ENCODE results near the gene C14orf119.

Gene C14orf119

DNA sequence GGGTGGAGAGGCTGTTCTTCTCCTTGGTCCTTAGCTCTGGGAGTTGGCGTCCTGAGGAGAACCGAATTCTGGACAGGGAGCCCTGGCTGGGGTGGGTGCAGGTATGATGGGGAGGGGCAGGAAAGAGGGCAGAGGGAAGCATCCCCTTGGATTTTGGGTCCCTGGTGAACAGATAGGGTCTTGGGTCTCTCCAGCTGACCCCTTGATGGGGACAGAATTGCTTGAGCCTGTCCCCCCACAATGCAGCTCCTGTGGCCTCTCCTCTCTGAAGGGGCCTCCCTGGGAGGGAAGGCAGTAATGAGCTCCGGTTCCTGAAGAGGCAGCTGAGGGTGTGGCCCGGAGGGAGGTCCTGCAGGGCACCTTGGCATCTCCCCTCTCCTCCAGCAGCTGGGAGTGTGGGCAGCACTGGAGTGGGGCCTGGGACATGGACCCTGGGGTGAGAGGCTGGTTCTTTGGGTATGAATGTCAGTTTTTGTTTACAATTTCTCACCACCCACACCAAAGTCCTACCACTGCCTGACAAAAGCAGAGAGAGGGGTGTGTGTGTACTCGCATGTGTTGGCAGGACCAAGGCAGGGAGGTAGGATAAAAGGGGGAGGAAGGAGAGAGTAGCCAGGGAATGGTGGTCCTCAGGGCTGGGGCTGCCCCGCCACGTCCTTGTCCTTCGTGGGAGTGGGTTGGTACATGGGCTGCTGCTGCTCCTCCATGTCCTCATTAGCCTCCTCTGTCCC, 31.4 kb downstream of the C14orf119 start:
- no peak for DNase-seq (ENCODE audit: low read depth)

DNA sequence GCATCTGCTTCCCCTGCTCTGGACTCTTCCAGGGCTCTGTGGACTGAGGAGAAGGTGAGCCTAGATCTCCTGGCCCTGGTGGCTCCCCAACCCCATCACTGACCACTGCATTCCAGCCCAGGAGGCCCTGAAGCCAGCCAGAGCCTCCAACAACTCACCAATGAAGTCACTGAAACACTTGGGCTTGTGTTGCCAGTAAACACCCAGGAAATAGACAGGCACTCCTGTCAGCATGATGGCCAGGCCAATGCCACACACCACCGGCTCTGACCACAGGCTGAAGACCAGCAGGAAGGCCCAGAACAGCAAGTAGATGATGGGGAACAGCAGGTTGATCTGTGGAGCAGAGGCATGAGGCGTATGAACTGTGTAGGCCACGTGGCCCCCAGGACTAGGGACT, 32.6 kb downstream of the C14orf119 start:
- no peak for DNase-seq (ENCODE audit: low read depth)

DNA sequence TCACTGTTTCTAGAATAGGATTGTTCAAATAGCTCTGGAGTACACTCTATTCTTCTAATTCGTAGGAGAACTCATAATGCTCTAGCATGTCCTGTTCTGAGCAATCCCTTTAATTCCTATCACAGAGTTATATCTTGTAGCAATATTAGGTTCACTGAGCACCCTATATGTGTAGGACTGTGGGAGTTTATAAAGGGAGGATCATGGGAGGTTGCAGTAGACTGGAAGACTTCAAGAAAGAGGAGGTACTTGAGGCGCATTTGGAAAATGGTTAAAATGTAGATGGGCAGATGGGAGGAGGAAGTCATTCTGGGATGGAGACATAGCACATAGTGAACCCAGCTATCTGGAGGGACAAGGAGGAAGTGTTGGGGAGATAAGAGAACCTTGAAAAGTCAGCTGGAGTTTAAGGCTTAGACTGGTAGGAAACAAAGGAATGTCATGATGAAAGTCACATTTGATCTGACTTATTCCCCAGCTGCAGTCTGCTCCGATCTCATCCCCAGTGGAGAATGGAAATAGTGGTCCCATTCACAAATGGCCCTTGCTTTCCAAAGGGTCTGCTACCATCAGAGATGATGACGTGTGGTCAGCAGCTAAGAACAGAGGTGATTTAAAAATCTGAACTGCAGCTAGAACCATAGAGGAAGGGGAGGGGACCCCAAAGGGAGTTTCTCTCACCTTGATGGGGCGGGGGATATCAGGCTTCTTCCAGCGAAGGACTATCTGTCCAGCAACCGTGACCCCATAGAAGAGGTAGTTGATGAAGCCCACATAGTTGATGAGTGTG, 33.9 kb downstream of the C14orf119 start:
- DNase-seq (ENCODE audit: low read depth): no peak

DNA sequence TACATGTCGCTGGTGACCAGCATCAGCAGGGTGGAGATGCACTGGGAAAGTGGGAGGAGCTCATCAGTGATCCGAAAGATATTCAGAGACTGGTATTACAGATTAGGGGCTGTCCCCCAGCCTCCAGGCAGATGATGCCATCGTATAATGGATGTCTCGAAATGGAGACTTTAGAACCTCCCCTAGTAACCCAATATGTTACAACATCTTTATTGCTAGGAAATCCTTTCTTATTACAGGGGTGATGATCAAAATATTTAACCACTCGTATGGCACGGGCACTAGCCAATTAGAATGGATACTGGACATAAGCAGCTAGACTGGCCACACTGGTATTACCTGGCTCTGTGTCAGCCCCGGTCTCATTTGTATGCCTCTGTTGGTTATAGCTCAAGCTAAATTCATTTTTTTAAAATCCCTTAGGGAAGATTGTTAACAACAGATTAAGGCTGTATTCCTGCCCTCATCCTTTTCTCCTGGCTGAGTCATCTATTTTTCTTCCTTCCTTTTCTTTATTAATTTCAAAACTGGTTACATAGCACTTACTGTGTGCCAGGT, 34.5 kb downstream of the C14orf119 start:
- no peak for DNase-seq (ENCODE audit: low read depth)

DNA sequence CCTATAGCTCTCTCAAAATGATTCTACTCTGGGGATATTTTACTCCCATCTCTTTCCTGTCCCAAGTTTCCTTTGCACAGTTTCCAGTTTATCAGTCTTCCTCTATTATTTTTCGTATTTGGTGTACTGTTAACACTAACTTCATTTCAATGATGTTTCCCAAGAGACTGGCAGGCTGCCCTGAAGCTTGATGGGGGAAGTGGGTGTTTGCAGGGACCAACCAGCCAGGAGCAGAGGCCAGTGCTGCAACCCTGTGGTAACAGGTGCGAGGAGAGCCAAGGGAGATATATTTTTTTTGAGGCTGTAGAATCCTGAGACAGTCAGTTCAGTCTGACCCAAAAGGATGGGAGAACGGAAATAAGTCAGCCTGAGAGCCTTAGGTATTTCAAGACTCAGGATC, 35.6 kb downstream of the C14orf119 start:
- DNase-seq (ENCODE audit: low read depth): no peak

DNA sequence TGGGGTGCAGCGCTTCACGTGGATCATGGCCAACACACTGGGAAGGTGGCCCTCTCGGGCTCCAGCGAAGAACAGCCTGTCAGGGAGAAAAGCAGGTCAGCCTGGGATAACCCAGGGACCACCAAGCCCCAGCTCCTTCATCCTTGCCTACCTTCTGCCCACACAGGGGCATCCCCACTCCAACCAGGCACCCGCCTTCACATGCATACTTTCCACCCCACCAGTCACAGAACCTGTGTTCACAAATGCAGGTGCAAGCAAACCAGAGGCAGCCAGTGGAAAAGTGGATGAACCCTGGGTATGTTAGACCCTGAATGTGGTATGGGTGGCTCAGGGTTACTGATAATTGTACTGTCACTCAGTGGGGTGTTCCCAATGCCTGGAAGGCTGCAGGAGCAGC, 36.2 kb downstream of the C14orf119 start:
- DNase-seq (ENCODE audit: low read depth): no peak

DNA sequence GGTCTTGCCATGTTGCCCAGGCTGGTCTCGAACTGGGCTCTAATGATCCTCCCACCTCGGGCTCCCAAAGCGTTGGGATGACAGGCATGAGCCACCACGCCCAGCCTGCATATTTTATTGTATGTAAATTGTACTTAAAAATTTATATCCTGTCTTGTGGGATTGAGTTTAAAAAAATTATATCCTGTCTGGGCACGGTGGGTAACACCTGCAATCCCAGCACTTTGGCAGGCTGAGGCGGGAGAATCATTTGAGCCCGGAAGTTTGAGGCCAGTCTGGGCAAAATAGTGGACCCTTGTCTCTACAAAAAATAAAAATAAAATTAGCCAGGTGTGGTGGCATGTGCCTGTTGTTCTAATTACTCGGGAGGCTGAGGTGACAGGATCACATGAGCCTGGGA, 37.7 kb downstream of the C14orf119 start:
- DNase-seq (ENCODE audit: low read depth): no peak

DNA sequence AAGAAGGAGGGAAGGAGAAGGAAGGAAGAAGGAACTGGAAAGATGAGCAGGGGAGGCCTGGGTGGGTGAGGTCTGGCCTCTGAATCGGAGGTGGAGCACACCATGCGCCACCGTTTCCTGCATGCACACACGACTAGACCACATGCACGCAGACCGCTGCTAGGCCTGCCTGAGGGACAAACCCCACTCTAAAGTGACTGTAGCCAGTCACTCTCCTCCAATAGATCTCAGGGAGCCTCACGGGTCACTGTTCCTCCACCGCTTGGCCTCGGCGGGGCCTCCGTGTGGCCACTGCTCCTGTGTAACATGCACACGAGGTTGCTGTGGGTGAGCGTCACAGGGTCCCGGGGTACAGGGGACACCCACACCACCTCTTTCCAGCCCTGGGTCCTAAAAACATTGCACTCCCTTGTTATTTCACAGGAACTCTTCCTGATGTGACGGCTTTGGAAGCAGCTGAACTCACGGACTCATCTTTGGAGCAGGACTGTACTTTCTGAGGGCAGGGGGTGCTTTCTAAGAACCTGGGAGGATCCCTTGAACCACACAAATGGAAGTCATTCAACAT, 41.3 kb downstream of the C14orf119 start:
- DNase-seq (ENCODE audit: low read depth): no peak

DNA sequence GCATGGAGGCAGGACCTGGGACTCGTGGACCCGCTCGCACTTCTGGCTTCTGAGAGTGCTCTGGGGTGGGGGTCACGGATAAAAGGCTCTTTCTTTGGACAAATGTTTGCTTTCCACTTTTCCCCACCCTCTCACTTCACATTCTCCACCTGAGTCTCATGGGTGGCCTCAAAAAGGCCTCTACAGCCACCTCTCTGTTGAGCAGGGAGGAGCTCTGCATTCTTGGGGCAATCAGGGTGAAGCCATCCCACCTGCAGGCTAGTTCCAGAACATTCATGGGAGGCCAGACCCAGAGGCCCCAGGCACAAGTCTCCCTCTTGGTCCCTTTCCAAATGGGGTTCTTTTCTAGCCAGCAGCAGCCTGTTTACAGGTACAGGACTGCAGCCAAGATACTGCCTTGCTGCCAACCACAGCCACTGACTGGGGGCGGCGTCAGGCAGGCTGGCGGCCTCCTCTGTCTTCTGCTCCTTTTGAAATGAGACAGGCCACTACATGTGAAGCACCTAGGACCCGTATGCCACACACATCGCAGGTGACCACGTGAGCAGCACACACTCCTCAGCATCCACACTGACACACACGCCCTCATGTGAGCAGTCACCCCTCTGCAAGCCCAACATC, 42.0 kb downstream of the C14orf119 start:
- DNase-seq (ENCODE audit: low read depth): no peak

DNA sequence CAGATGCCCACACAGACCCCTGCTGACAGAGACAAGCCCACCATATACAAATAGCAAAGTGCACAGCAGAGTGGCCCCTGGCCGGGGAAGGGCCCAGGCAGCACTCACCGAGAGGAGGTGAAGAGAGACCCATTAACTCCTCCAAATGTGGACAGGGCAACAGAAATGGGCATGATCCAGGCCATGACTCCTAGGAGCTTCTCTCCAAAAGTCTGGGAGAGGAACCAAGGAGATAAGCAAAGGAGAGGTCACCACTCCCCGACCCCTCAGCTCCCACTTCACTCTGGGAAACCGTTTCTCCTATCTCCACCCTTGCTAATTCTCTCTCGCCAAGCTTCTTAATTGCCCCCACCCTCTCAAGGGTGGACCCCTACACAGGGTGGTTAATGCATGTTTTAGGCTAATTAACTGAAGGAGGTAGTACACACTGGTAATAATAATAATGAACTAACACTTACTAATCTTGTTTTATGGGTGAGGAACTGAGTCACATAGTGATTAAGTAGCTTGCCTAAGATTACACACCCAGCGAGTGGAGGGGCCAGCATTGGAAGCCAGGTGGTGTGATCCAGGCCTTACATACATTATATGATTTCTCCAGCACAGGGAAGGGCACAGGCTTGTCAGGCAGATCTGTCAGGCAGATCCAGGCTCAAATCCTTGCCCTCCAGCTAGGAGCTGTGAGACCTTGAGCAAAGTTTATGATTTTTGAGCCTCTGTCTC, 42.7 kb downstream of the C14orf119 start:
- no peak for DNase-seq (ENCODE audit: low read depth)

DNA sequence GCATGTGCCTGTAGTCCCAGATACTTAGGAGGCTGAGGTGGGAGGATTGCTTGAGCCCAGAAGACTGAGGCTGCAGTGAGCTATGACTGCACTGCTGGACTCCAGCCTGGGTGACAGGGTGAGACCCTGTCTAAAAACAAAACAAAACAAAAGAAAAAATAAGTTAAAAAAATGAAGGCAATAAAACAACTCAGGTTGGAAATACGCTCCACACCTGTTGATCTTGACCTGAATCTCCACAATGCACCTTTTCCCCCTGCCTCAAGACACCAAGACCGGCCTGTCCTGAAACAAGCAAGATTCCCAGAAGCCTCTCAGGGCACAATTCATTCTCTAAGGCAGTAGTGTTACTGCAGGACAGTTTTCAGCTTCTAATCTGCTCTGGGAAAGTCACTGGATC, 44.6 kb downstream of the C14orf119 start:
- DNase-seq (ENCODE audit: low read depth): no peak

DNA sequence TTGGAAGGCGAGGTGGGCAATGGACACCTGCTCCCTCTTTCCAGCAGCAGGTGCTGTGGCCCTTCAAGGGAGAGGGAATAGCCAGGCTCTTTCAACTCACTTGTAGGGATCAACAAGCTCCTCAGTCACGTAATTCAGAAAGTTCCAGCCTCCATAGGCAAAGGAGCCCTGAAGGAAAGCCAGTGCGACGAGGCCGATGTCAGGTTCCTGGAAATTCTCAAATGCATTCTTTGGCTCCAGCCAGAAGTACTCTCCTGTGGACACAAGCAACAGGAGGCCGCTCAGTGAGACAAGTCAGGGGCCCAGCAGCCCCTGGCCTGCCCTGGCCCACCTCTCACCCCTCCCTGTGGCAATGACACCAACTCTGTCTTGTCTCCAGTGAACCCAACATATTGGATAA, 45.1 kb downstream of the C14orf119 start:
- no peak for DNase-seq (ENCODE audit: low read depth)

DNA sequence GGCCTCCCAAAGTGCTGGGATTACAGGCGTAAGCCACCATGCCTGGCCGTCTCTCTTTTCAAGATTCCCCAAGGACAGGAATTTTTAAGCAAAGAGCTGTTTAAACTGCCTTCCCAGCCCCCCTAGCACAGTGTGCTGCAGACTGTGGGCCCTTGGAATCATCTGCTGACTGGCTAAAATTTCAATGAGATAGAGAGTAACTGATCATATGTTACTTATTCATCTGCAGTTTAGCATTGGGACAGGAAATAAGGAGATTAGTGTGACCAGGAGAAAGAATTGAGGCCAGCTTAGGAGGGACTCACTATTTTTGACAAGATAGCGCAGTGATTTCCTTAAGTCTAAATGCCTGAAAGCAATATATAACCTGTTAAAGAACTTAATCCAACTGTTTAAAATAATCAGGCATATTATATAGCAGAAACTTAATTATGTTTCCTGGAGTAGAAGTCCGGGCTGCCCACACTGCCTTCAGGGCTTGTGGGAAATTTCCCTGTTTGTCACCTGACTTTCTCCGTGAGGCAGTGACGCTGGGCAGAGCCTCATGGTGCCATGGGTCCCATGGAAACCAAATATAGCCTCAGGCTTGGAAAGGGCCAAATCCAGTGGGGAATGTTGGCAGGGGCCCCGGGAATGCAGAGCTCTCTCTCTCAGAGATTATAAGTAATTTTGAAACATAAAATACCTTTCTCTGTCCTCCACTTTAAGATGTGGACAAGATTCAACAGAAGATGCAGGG, 46.6 kb downstream of the C14orf119 start:
- no peak for DNase-seq (ENCODE audit: low read depth)

DNA sequence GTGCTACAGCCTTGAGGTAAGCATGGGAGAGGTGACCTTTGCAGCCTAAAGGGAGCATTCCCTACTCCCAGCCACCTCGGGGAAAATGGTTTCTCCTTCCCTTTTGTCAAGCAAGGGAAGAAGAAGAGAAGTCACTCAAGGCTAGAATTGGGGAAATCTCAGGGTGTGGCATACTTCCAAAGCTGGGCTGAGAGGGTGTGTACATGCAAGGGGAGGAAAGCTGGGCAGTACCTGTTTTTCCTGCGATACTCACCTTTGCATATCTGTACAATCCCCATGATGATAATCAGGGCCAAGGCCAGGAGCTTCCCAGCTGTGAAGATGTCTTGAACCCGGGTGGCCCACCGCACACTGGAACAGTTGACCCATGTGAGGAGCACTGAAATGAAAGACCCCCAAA, 47.5 kb downstream of the C14orf119 start:
- DNase-seq (ENCODE audit: low read depth): no peak

DNA sequence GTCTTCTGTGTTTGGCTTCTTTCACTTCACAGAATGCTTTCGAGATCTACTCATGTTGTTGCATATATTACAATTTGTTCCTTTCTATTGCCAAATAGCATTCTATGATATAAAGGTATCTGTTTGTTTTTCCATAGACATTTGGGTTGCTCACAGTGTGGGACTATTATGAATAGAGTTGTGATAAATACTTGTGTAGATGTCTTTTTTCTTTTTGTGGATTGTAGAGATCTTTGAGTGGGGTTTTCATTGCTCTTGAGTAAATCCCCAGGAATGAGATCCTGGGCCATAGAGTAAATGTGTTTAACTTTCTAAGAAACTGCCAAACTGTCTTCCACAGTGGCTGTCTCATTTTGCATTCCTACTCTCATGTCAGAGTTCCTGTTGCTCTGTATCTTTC, 48.6 kb downstream of the C14orf119 start:
- DNase-seq (ENCODE audit: low read depth): no peak

DNA sequence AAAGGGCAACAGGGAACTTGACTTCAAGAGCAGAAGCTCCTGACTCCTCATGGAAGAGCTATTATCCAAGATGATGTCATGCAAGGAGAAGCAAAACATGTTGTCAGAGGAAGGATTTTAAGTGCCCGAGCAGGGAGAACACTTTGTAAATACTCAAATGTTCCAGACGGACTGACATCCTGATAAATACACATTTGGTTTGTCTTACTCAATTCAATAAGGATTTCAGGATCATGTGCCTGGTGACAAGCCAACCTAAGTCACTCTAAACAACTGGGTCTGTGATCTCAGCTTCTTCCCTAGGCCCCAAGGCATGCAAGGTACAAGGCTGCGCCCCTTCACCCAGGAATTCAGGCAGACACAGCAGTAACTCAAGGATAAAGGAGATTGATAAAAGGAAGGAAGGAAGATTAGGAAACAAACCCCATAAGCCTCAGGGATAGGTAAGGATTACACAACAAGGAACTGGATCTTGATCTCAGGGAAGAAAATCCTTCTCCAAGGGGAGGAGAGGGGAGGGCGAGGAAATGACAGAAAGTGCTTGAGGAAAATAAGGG, 50.6 kb downstream of the C14orf119 start:
- DNase-seq (ENCODE audit: low read depth): no peak

DNA sequence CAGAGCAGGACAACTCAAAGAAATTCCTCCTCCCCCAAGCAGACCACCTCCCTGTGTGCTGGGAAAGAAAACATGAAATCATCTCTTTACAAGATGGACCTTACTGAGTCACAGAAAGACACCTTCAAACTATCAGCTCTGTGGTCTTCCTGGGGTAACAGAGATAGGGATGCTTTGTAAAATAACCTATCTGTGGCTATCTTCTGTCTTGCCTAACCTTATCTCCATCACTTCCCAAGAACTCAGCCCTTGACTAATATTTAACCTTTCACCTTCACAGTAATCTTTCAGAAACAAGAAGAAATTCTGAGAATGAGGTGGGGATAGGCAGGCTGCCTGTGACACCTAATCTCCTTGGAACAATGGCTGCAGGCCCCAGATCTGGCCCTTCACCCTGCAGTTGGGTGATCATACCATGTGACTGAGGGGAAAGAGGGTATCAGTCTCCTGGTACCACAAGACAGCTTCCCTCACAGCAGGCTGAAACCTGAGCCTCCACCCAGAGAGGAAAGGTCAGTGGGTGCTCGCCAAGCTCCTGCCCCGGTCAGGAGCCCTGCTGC, 51.1 kb downstream of the C14orf119 start:
- DNase-seq (ENCODE audit: low read depth): no peak

DNA sequence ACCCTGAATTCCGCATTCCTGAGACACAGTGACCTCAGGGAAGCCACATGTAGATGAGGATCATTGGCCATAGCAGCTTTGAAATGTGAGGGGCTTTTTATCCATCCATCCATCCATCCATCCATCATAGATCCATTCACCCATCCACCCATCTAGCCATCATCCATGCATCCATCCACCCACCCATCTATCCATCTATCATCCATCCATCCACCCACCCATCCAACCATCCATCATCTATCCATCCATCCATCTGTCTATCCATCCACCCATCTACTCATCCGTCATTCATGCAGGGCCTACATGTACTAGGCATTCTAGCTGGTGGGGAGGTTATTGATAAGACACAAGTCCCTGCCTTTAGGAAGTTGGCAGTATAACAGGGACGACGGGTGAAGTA, 51.7 kb downstream of the C14orf119 start:
- DNase-seq (ENCODE audit: low read depth): no peak

DNA sequence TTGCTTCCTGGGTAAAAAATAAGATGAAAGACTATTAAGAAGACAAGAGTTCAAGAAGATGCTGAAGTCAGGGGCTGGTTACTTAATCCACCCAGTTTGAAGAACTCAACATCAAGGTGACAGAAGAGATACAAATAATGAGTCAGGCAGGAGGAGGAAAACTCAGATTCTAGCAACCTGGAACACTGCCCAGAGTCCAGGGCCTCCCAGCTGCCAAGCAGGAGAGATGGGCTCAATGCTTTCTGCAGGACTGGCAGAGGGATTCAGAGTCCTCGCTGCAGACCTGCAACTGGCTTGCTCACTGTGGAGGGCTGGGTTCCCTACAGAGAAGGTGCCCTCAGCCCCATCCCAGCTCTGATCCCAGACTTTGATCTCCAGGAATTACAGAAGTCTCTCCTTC, 52.4 kb downstream of the C14orf119 start:
- no peak for DNase-seq (ENCODE audit: low read depth)

DNA sequence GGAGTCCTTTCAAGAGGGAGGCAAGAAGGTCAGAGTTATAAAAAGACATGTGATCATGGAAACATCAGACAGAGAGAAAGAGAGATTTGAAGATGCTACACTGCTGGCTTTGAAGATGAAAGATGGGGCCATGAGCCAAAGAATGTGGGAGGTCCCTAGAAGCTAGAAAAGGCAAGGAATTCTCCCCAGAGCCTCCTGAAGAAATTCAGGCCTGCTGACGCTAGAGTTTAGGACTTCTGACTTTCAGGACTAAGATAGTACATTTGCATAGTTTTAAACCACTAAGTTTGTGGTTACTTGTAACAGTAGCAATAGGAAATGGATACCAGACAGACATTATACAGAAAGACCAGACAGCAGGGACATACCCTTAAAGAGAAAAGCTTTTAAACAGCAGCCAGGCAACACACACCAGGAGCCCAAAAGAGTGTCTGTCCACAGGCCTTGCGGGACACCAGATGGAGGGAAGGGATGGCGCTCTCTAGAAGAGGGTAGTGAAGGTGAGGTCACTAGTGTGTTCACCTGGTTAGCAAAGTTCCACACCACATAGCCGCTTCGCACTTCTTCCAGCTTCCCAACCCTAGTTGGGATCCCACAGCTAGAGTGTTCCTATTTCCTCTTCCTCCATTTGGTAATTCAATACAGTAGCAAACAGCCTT, 53.4 kb downstream of the C14orf119 start:
- no peak for DNase-seq (ENCODE audit: low read depth)
